Peyer's patch (tissue), 4 donors: ENCODE results near the gene DHX38. TPM values are rescaled to one million over a fixed set of nuclear protein-coding genes. Genes with fewer than 3 reads are reported as not detected.

Experiments used
- DNase-seq, 3 donors: peaks; one replicate each; pipeline ENCODE4 v3.0.0-alpha.2; 2017 to 2019
- H3K27ac ChIP-seq, 4 donors: fragments of 200-600 bp; sonication (generic); one replicate each; pipeline ENCODE4 v1.5.1; 2016 to 2019
- H3K27me3 ChIP-seq, 2 donors: fragments of 200-600 bp; sonication (generic); one replicate each; pipeline ENCODE4 v1.5.1; 2019
- H3K36me3 ChIP-seq, 3 donors: fragments of 200-600 bp; sonication (generic); one replicate each; pipeline ENCODE4 v1.5.1; 2016 to 2019
- H3K4me1 ChIP-seq, 4 donors: fragments of 200-600 bp; sonication (generic); one replicate each; pipeline ENCODE4 v1.5.1; 2016 to 2019
- H3K4me3 ChIP-seq, 4 donors: fragments of 200-600 bp; sonication (generic); 1 replicate in 3 of 4; 2 replicates in 1 of 4; pipeline ENCODE4 v1.5.1; 2016 to 2019; ENCODE audit warnings: mild to moderate bottlenecking in 1 of 4
- H3K9me3 ChIP-seq, 4 donors: fragments of 200-600 bp; sonication (generic); one replicate each; pipeline ENCODE4 v1.5.1; 2016 to 2019; ENCODE audit warnings: mild to moderate bottlenecking in 1 of 4
- POLR2A ChIP-seq, 2 donors: fragments of 450-650 bp; IDR thresholded peaks; one replicate each; pipeline ENCODE4 v1.5.1; 2017; ENCODE audit warnings: antibody characterized with exemption in 2 of 2, mild to moderate bottlenecking in 2 of 2, moderate library complexity in 2 of 2
- total RNA-seq, 4 donors: library from RNA; depleted of rRNA; stranded (reverse); fragments of >200 nt; gene quantifications; one replicate each; pipeline ENCODE4 v1.1.0, GENCODE V29; 2016
- TF ChIP-seq, protein P1 (sequence below), 6 experiments: fragments of 450-650 bp in 4 of 6; fragments of 200-600 bp in 2 of 6; sonication (generic) in 1 of 6; IDR thresholded peaks; one replicate each; pipeline ENCODE4 v1.5.1; 2017 to 2019; ENCODE audit warnings: antibody characterized with exemption in 6 of 6, mild to moderate bottlenecking in 3 of 6, moderate library complexity in 1 of 6

DHX38 gene
- total RNA-seq, 4 donors from 2014 or later: 44.3 to 171 (median 106) TPM

DNA sequence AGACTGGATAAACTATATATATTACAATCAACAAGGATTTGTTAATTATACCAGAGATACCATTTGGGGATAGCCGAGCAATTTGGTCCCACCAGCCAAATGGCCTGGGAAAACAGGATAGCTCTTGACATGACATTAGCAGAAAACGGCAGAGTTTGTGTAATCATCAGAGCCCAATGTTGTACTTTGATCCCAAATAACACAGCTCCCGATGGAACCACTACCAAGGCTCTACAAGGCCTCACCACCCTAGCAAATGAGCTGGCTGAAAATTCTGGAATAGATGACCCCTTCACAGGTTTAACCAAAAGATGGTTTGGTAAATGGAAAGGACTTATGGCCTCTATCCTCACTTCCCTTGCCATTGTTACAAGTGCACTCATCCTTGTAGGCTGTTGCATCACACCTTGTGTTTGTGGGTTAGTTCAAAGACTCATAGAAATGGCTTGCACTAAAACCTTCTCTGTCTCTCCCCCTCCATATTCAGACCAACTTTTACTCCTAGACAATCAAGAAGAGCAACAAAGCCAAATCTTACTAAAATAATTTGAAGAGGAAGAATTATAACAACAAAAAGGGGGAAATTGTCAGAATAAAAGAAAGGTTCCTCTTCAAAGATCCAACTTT, 9.8 kb upstream of the DHX38 start:
- Histone ChIP-seq H3K36me3 (peaks cover 0 to 48% (median 0%) of the 10 kb centered on the region in 3 donors), H3K27ac (no peak overlapping the region), H3K27me3 (no peaks in the 10 kb centered on the region), H3K9me3 (peaks cover 0 to 7% (median 2%) of the 10 kb centered on the region in 4 donors), H3K4me1 (no peaks in the 10 kb centered on the region), H3K4me3 (no peak overlapping the region)
- DNase-seq: no peak
- TF ChIP-seq, protein P1, sequence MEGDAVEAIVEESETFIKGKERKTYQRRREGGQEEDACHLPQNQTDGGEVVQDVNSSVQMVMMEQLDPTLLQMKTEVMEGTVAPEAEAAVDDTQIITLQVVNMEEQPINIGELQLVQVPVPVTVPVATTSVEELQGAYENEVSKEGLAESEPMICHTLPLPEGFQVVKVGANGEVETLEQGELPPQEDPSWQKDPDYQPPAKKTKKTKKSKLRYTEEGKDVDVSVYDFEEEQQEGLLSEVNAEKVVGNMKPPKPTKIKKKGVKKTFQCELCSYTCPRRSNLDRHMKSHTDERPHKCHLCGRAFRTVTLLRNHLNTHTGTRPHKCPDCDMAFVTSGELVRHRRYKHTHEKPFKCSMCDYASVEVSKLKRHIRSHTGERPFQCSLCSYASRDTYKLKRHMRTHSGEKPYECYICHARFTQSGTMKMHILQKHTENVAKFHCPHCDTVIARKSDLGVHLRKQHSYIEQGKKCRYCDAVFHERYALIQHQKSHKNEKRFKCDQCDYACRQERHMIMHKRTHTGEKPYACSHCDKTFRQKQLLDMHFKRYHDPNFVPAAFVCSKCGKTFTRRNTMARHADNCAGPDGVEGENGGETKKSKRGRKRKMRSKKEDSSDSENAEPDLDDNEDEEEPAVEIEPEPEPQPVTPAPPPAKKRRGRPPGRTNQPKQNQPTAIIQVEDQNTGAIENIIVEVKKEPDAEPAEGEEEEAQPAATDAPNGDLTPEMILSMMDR (IDR thresholded peaks at IDR 0.05): no peak
- TF ChIP-seq POLR2A (IDR thresholded peaks at IDR 0.05): no peak

DNA sequence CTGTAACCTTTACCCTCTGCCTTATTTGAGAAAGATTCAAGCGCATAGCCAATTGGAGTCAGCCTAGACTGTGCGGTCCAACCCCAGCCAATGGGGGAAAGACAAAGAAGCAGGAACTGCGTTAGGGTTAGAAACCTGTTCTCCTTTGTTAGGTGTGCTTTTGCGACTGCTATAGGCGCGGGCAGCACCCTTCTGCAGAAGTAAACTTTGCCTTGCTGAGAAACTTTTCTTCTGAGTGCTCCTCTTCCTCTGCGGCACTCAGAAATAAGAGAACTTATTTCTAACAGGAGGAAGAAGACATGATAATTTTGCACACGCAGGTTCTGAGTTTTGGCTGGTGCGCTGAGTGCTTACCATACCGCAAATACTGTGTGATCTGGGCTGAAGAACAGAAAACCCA, 9.2 kb upstream of the DHX38 start:
- Histone ChIP-seq H3K27me3 (no peaks in the 10 kb centered on the region), H3K4me3 (no peak overlapping the region), H3K36me3 (peaks cover 0 to 53% (median 0%) of the 10 kb centered on the region in 3 donors), H3K27ac (no peak overlapping the region), H3K4me1 (no peaks in the 10 kb centered on the region), H3K9me3 (peaks cover 0 to 7% (median 2%) of the 10 kb centered on the region in 4 donors)
- TF ChIP-seq POLR2A (IDR thresholded peaks at IDR 0.05): no peak
- TF ChIP-seq, protein P1 (IDR thresholded peaks at IDR 0.05): no peak
- no peak for DNase-seq

DNA sequence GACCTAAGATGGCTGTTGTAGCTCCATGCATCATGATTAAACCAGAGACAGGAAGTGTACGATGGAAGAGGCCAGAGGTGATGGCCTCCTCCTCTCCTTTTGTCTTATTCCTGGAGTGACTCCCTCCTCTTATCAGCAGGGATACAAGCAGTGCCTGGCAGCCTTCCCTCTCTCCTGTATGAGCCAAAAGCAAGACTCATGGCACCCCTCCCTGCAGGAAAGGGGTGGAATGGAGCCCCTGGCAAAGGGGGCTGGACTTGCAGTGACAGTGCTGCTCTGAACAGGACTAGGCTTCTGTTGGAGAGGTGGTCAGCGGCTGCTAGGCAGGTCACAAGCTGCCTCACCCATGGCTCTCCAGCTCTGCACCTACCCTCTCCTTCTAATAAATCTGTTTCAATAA, 8.6 kb upstream of the DHX38 start:
- Histone ChIP-seq H3K36me3 (peaks cover 0 to 59% (median 0%) of the 10 kb centered on the region in 3 donors), H3K27me3 (no peaks in the 10 kb centered on the region), H3K4me1 (no peaks in the 10 kb centered on the region), H3K27ac (no peak overlapping the region), H3K4me3 (no peak overlapping the region), H3K9me3 (peaks cover 0 to 7% (median 2%) of the 10 kb centered on the region in 4 donors)
- TF ChIP-seq, protein P1 (IDR thresholded peaks at IDR 0.05): no peak
- no peak for TF ChIP-seq POLR2A (IDR thresholded peaks at IDR 0.05)
- DNase-seq: no peak

DNA sequence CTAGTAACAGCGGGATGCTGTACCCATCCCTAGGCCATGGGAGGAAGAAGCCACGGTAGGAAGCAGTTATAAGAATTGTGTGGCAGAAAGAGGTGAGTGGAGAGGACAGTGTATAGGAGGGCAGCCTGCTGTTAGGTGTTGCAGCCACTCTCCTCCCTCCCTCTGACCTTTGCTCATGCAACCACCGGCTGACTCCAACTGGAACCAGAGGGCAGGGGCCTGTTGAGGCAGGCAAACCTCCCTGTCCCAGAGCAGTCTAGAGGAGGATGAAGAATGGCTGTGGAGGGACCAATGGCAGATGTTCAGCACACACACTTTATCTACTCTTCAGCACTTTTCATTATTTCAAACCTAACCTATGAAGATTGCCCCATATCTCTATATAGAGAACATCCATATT, 2.4 kb upstream of the DHX38 start:
- H3K36me3 ChIP-seq: peaks cover 0 to 47% (median 0%) of the 10 kb centered on the region in 3 donors
- H3K9me3 ChIP-seq: no peaks in the 10 kb centered on the region
- no peak for TF ChIP-seq POLR2A (IDR thresholded peaks at IDR 0.05)
- TF ChIP-seq, protein P1 (IDR thresholded peaks at IDR 0.05): no peak
- no peak overlapping the region for H3K27ac ChIP-seq
- H3K4me3 ChIP-seq: no peak overlapping the region
- peak in 1 of 3 donors; percentile 70 for DNase-seq
- H3K27me3 ChIP-seq: no peaks in the 10 kb centered on the region
- peaks cover 0 to 33% (median 7%) of the 10 kb centered on the region in 4 donors for H3K4me1 ChIP-seq

DNA sequence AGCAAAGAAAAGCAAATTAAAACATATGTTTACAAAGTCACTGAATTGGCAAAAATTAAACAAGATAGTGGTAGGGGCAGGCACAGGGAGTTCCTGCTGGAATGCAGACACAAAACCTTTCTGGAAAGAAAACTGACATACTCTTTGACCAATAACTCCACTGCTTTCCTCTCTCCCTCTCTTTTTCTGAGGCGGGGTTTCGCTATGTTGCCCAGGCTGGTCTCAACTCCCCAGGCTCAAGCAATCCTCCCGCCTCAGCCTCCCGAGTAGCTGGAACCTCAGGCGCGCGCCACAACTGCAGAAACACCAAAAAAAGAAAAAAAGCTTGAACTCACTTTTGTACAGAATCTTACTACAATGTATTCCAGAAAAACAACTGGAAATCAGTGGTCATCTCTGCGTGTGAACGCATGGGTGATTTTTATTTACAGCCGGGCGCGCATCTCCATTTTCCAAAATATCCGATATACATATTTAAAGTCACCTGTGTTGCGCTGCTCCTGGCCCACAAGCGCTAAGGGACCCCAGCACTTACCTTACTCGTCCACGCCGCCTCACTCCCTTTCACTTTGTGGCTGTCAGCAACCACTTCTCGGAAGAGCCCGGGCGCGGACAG, 707 bp upstream of the DHX38 start:
- peaks cover 0 to 47% (median 0%) of the 10 kb centered on the region in 3 donors for H3K36me3 ChIP-seq
- no peak for DNase-seq
- no peaks in the 10 kb centered on the region for H3K27me3 ChIP-seq
- peaks cover 0 to 33% (median 7%) of the 10 kb centered on the region in 4 donors for H3K4me1 ChIP-seq
- H3K4me3 ChIP-seq: peak overlapping the region; percentile 79 to 94 (median 89)
- peak overlapping the region; percentile 83 to 93 (median 90) for H3K27ac ChIP-seq
- TF ChIP-seq POLR2A (IDR thresholded peaks at IDR 0.05): no peak
- TF ChIP-seq, protein P1 (IDR thresholded peaks at IDR 0.05): no peak
- H3K9me3 ChIP-seq: no peaks in the 10 kb centered on the region
